H9 (cell line): ENCODE results near the gene EXO1. TPM values are rescaled to one million over a fixed set of nuclear protein-coding genes. Genes with fewer than 3 reads are reported as not detected.
"Not testable (repeated sequence)": the region's sequence is repeated elsewhere in the genome, so short reads cannot be mapped to it uniquely, and the experiment has no call there.

ENCODE experiments used
- DNase-seq: peaks from one replicate; pipeline ENCODE4 v3.0.0-alpha.2; 2017
- H2AFZ ChIP-seq: one replicate; pipeline ENCODE4 v1.6.1; 2013; ENCODE audit warnings: mild to moderate bottlenecking, low read length, control low read depth, moderate library complexity
- H2AK5ac ChIP-seq: 2 replicates; pipeline ENCODE4 v1.6.1; 2013; ENCODE audit warnings: low read length, control low read depth, mixed read lengths; ENCODE audit not compliant: insufficient read length
- H2BK120ac ChIP-seq: one replicate; pipeline ENCODE4 v1.6.1; 2013; ENCODE audit warnings: low read depth, mild to moderate bottlenecking, low read length, control low read depth, inconsistent platforms; ENCODE audit not compliant: poor library complexity, severe bottlenecking
- H2BK12ac ChIP-seq: 2 replicates; pipeline ENCODE4 v1.6.1; 2013; ENCODE audit warnings: low read length, control low read depth, mixed read lengths, low read depth; ENCODE audit not compliant: insufficient read length
- H2BK15ac ChIP-seq: 2 replicates; pipeline ENCODE4 v1.6.1; 2013; ENCODE audit warnings: low read depth, low read length, control low read depth
- H2BK20ac ChIP-seq: one replicate; pipeline ENCODE4 v1.6.1; 2013; ENCODE audit warnings: low read depth, mild to moderate bottlenecking, low read length, control low read depth, inconsistent platforms; ENCODE audit not compliant: poor library complexity, severe bottlenecking
- H2BK5ac ChIP-seq: 2 replicates; pipeline ENCODE4 v1.6.1; 2013; ENCODE audit warnings: low read length, control low read depth, mixed read lengths; ENCODE audit not compliant: insufficient read length
- H3K14ac ChIP-seq: 2 replicates; pipeline ENCODE4 v1.6.1; 2013; ENCODE audit warnings: low read length, control low read depth; ENCODE audit not compliant: insufficient read depth
- H3K18ac ChIP-seq: 2 replicates; pipeline ENCODE4 v1.6.1; 2013; ENCODE audit warnings: low read depth, mild to moderate bottlenecking, mixed read lengths, low read length, control low read depth; ENCODE audit not compliant: insufficient read length
- H3K23ac ChIP-seq: 2 replicates; pipeline ENCODE4 v1.6.1; 2013; ENCODE audit warnings: low read length, control low read depth, mixed read lengths, low read depth; ENCODE audit not compliant: insufficient read length
- H3K23me2 ChIP-seq: 2 replicates; pipeline ENCODE4 v1.6.1; 2013; ENCODE audit warnings: low read depth, mild to moderate bottlenecking, mixed read lengths, low read length, control low read depth; ENCODE audit not compliant: insufficient read length, poor library complexity, severe bottlenecking
- H3K27ac ChIP-seq: 2 replicates; pipeline ENCODE4 v1.5.1; 2013; ENCODE audit warnings: low read length, control low read depth, mixed read lengths, low read depth; ENCODE audit not compliant: insufficient read length
- H3K27me3 ChIP-seq: 2 replicates; pipeline ENCODE4 v1.6.1; 2013; ENCODE audit warnings: low read length, control low read depth, inconsistent platforms; ENCODE audit not compliant: insufficient read depth
- H3K4ac ChIP-seq: 2 replicates; pipeline ENCODE4 v1.6.1; 2013; ENCODE audit warnings: low read depth, mild to moderate bottlenecking, control low read depth, inconsistent platforms, low read length, moderate library complexity
- H3K4me1 ChIP-seq: 2 replicates; pipeline ENCODE4 v1.6.1; 2013; ENCODE audit warnings: low read length, control low read depth, inconsistent platforms; ENCODE audit not compliant: insufficient read depth
- H3K4me2 ChIP-seq: 2 replicates; pipeline ENCODE4 v1.6.1; 2013; ENCODE audit warnings: low read length, control low read depth, mixed read lengths; ENCODE audit not compliant: insufficient read length, insufficient read depth
- H3K56ac ChIP-seq: 2 replicates; pipeline ENCODE4 v1.6.1; 2013; ENCODE audit warnings: low read depth, mild to moderate bottlenecking, mixed read lengths, low read length, control low read depth; ENCODE audit not compliant: insufficient read length
- H3K79me1 ChIP-seq: 2 replicates; pipeline ENCODE4 v1.6.1; 2013; ENCODE audit warnings: low read depth, mild to moderate bottlenecking, moderate library complexity, low read length, control low read depth, inconsistent platforms; ENCODE audit not compliant: insufficient read depth, poor library complexity, severe bottlenecking
- H3K79me2 ChIP-seq: 2 replicates; pipeline ENCODE4 v1.6.1; 2013; ENCODE audit warnings: low read length, control low read depth, inconsistent platforms; ENCODE audit not compliant: insufficient read depth
- H3K9ac ChIP-seq: 2 replicates; pipeline ENCODE4 v1.6.1; 2013; ENCODE audit warnings: low read length, control low read depth, mixed read lengths; ENCODE audit not compliant: insufficient read length; ENCODE audit errors: extremely low read depth
- H3K9me3 ChIP-seq: one replicate; pipeline ENCODE4 v1.6.1; 2013; ENCODE audit warnings: low read depth, low read length, inconsistent platforms; ENCODE audit not compliant: control insufficient read depth
- H3T11ph ChIP-seq: one replicate; pipeline ENCODE4 v1.6.1; 2013; ENCODE audit warnings: mild to moderate bottlenecking, low read length, control low read depth, inconsistent platforms
- H4K20me1 ChIP-seq: one replicate; pipeline ENCODE4 v1.6.1; 2013; ENCODE audit not compliant: control insufficient read depth, insufficient read length, insufficient read depth
- H4K5ac ChIP-seq: 2 replicates; pipeline ENCODE4 v1.6.1; 2013; ENCODE audit warnings: low read depth, mild to moderate bottlenecking, mixed read lengths, low read length, control low read depth; ENCODE audit not compliant: insufficient read length
- H4K8ac ChIP-seq: replicated peaks from 2 replicates; pipeline ENCODE4 v1.6.1; 2013; ENCODE audit warnings: low read length, control low read depth, mixed read lengths, low read depth; ENCODE audit not compliant: insufficient read length
- H4K91ac ChIP-seq: 2 replicates; pipeline ENCODE4 v1.6.1; 2013; ENCODE audit warnings: low read depth, mild to moderate bottlenecking, moderate library complexity, mixed read lengths, low read length, control low read depth; ENCODE audit not compliant: insufficient read length
- H3K27ac Mint-ChIP-seq, 3 experiments: 2 replicates in 2 of 3; 3 replicates in 1 of 3; pipeline ENCODE4 v1.8.0; 2020 to 2021; ENCODE audit warnings: mixed read lengths in 3 of 3, mild to moderate bottlenecking in 1 of 3, moderate library complexity in 1 of 3
- H3K27me3 Mint-ChIP-seq: 2 replicates; pipeline ENCODE4 v1.8.0; 2021; ENCODE audit warnings: low read depth, mild to moderate bottlenecking, moderate library complexity, mixed read lengths
- H3K36me3 Mint-ChIP-seq, 3 experiments: 2 replicates in 2 of 3; 3 replicates in 1 of 3; pipeline ENCODE4 v1.8.0; 2020 to 2021; ENCODE audit warnings: low read depth in 3 of 3, mixed read lengths in 3 of 3; ENCODE audit not compliant: insufficient read depth in 1 of 3
- H3K4me1 Mint-ChIP-seq, 2 experiments: 2 replicates each; pipeline ENCODE4 v1.8.0; 2020; ENCODE audit warnings: mixed read lengths in 2 of 2
- H3K4me3 Mint-ChIP-seq, 2 experiments: 2 replicates in 1 of 2; 3 replicates in 1 of 2; pipeline ENCODE4 v1.8.0; 2020 to 2021; ENCODE audit warnings: mild to moderate bottlenecking in 2 of 2, mixed read lengths in 2 of 2, moderate library complexity in 1 of 2
- H3K9me3 Mint-ChIP-seq, 2 experiments: 2 replicates in 1 of 2; 3 replicates in 1 of 2; pipeline ENCODE4 v1.8.0; 2020; ENCODE audit warnings: mild to moderate bottlenecking in 2 of 2, mixed read lengths in 2 of 2, moderate library complexity in 1 of 2
- CTCF ChIP-seq: fragments of 200-600 bp; sonication (generic); conservative IDR thresholded peaks from 3 replicates; pipeline ENCODE4 v1.8.0; 2021; ENCODE audit warnings: antibody characterized with exemption, mild to moderate bottlenecking
- WGBS: extraction: QIAGEN DNeasy Blood & Tissue Kit; methylation state at CpG from one replicate; pipeline ENCODE4 v1.1.7; 2013; ENCODE audit warnings: missing lambda C conversion rate, low lambda C conversion rate, mixed read lengths; ENCODE audit not compliant: insufficient read length; ENCODE audit errors: extremely low coverage; 5-methylcytosine and 5-hydroxymethylcytosine counted together
- total RNA-seq: library from RNA; stranded (reverse); gene quantifications from 2 replicates; pipeline ENCODE4 v1.2.1, GENCODE V29; 2021

Gene EXO1
- total RNA-seq, 1 experiment from 2014 or later: 43.2 TPM

GRCh38 chr1:241849345-241849695, 1.3 kb downstream of the EXO1 start:
- Mint-ChIP-seq H3K27me3 (no peaks in the 10 kb centered on the region; the same call in 1 of the 2 replicates), H3K9me3 (no peaks in the 10 kb centered on the region), H3K4me3 (peak overlapping the region; percentile 97 to 98), H3K4me1 (peaks cover 19 to 20% of the 10 kb centered on the region in 2 experiments), H3K36me3 (peaks cover 29 to 45% (median 43%) of the 10 kb centered on the region in 3 experiments), H3K27ac (no peak overlapping the region)
- no peak for DNase-seq
- Histone ChIP-seq H2AFZ (no peak overlapping the region), H4K91ac (no peak overlapping the region), H3K9ac (peak overlapping the region; percentile 91), H3K56ac (no peak overlapping the region), H3K27ac (no peak overlapping the region), H3K23me2 (peaks cover 12% of the 10 kb centered on the region), H2BK15ac (no peak overlapping the region), H3K27me3 (no peaks in the 10 kb centered on the region), H4K5ac (no peak overlapping the region), H3K79me1 (peaks cover 4% of the 10 kb centered on the region), H2BK20ac (no peak overlapping the region), H2BK12ac (no peak overlapping the region), H3K79me2 (peaks cover 5% of the 10 kb centered on the region; the same call in 1 of the 2 replicates), H3T11ph (no peak overlapping the region), H3K23ac (no peak overlapping the region), H2BK5ac (no peak overlapping the region), H3K9me3 (no peaks in the 10 kb centered on the region), H2BK120ac (no peak overlapping the region), H4K20me1 (no peaks in the 10 kb centered on the region), H3K14ac (no peak overlapping the region), H2AK5ac (no peak overlapping the region), H3K4me1 (no peaks in the 10 kb centered on the region; the same call in 1 of the 2 replicates), H3K18ac (no peak overlapping the region), H3K4me2 (peak overlapping the region; percentile 80), H3K4ac (no peak overlapping the region), H4K8ac (no peak overlapping the region)
- WGBS: no CpG with 5 or more reads among the region's 6 CpGs
- TF ChIP-seq CTCF: no peak

GRCh38 chr1:241855545-241856140, 7.6 kb downstream of the EXO1 start:
- not testable (repeated sequence) for H4K8ac ChIP-seq, H3K27me3 ChIP-seq, H3K18ac ChIP-seq, H3T11ph ChIP-seq, H3K4me1 Mint-ChIP-seq, H2BK12ac ChIP-seq, H3K27ac Mint-ChIP-seq, H3K23me2 ChIP-seq, H3K4me1 ChIP-seq, H3K14ac ChIP-seq, H3K79me2 ChIP-seq, H4K20me1 ChIP-seq, H3K23ac ChIP-seq, H3K4ac ChIP-seq, H2AFZ ChIP-seq, H2BK20ac ChIP-seq, H2BK15ac ChIP-seq, DNase-seq, H3K9ac ChIP-seq, H2AK5ac ChIP-seq, H3K56ac ChIP-seq, H3K4me2 ChIP-seq, H3K9me3 ChIP-seq, H3K27me3 Mint-ChIP-seq, H3K27ac ChIP-seq, H4K5ac ChIP-seq, H3K9me3 Mint-ChIP-seq, H3K79me1 ChIP-seq, H3K4me3 Mint-ChIP-seq, H2BK120ac ChIP-seq, H2BK5ac ChIP-seq, H4K91ac ChIP-seq
- peaks cover 37 to 74% (median 70%) of the 10 kb centered on the region in 3 experiments for H3K36me3 Mint-ChIP-seq
- no CpG with 5 or more reads among the region's 41 CpGs for WGBS
